PC-3 (cell line): ENCODE results near the gene CFTR. TPM values are rescaled to one million over a fixed set of nuclear protein-coding genes. Genes with fewer than 3 reads are reported as not detected.

ENCODE experiments used
- ATAC-seq: fragments of 200-7000 bp; cut with Tn5 transposase; 2 replicates; pipeline ENCODE4 v1.9.1; 2020; ENCODE audit warnings: mild to moderate bottlenecking, moderate library complexity
- BruUV-seq: library from RNA; stranded (reverse); fragments of 400-500 nt; replicated peaks from 2 replicates; lab custom pipeline; 2021; lab: Mats Ljungman, UMichigan
- CTCF ChIA-PET: fragments of 300-600 bp; sonication (Branson Sonifier 250); formaldehyde crosslinking; loops from one replicate; lab custom pipeline; 2022; ENCODE audit warnings: antibody characterized with exemption; lab: Charles Lee
- POLR2A ChIA-PET: fragments of 300-600 bp; sonication (Branson Sonifier 250); formaldehyde crosslinking; loops from one replicate; lab custom pipeline; 2022; ENCODE audit warnings: antibody characterized with exemption; ENCODE audit not compliant: unreplicated experiment; lab: Charles Lee
- DNase-seq: peaks from one replicate; pipeline ENCODE4 v3.0.0-alpha.2; 2015
- H2AFZ ChIP-seq: fragments of 300-600 bp; sonication (generic); 2 replicates; pipeline ENCODE4 v1.6.0; 2016; ENCODE audit warnings: antibody characterized with exemption, low read length
- H3F3A ChIP-seq: fragments of 300-600 bp; sonication (generic); one replicate; pipeline ENCODE4 v1.6.0; 2017; ENCODE audit warnings: antibody characterized with exemption, low read length, control low read depth, mild to moderate bottlenecking; ENCODE audit not compliant: unreplicated experiment
- H3K27ac ChIP-seq: fragments of 300-600 bp; sonication (generic); 2 replicates; pipeline ENCODE4 v1.5.1; 2016; ENCODE audit warnings: mild to moderate bottlenecking, low read length
- H3K27me3 ChIP-seq: fragments of 300-600 bp; sonication (generic); 2 replicates; pipeline ENCODE4 v1.6.1; 2016; ENCODE audit warnings: low read length, mixed read lengths
- H3K36me3 ChIP-seq: fragments of 300-600 bp; sonication (generic); 2 replicates; pipeline ENCODE4 v1.6.1; 2016; ENCODE audit warnings: low read depth, mixed run types, low read length, mixed read lengths
- H3K4me1 ChIP-seq: fragments of 300-600 bp; sonication (generic); 2 replicates; pipeline ENCODE4 v1.5.1; 2016; ENCODE audit warnings: low read length; ENCODE audit not compliant: insufficient read depth
- H3K4me2 ChIP-seq: fragments of 300-600 bp; sonication (generic); 2 replicates; pipeline ENCODE4 v1.6.0; 2016; ENCODE audit warnings: low read length
- H3K4me3 ChIP-seq: fragments of 300-600 bp; sonication (generic); 2 replicates; pipeline ENCODE4 v1.5.1; 2016; ENCODE audit warnings: mild to moderate bottlenecking, low read length, mixed read lengths
- H3K79me2 ChIP-seq: fragments of 300-600 bp; sonication (generic); 2 replicates; pipeline ENCODE4 v1.6.1; 2017; ENCODE audit warnings: low read length, mixed read lengths
- H3K9ac ChIP-seq: fragments of 300-600 bp; sonication (generic); 2 replicates; pipeline ENCODE4 v1.6.0; 2016; ENCODE audit warnings: mild to moderate bottlenecking, low read length
- H3K9me2 ChIP-seq: fragments of 300-600 bp; sonication (generic); replicated peaks from 2 replicates; pipeline ENCODE4 v1.6.1; 2016; ENCODE audit warnings: mixed run types, low read length, mixed read lengths
- H3K9me3 ChIP-seq: fragments of 300-600 bp; sonication (generic); 2 replicates; pipeline ENCODE4 v1.6.1; 2016; ENCODE audit warnings: low read length, mixed read lengths
- H4K20me1 ChIP-seq: fragments of 300-600 bp; sonication (generic); 2 replicates; pipeline ENCODE4 v1.6.1; 2016; ENCODE audit warnings: low read length, mixed read lengths
- EZH2 ChIP-seq: fragments of 300-600 bp; sonication (generic); IDR thresholded peaks from one replicate; pipeline ENCODE4 v1.6.1; 2017; ENCODE audit warnings: antibody characterized with exemption, mild to moderate bottlenecking, low read length; ENCODE audit not compliant: unreplicated experiment
- EZH2phosphoT487 ChIP-seq: fragments of 300-600 bp; sonication (generic); IDR thresholded peaks from 2 replicates; pipeline ENCODE4 v1.6.1; 2018; ENCODE audit warnings: mild to moderate bottlenecking, antibody characterized with exemption, low read length, borderline replicate concordance
- intact Hi-C: fragments of 100-400 bp; cut with micrococcal nuclease; formaldehyde crosslinking; loops from 2 replicates; pipeline ENCODE4 v1.9.0; 2023
- total RNA-seq: library from RNA; depleted of rRNA; stranded (reverse); fragments of >200 nt; gene quantifications from 2 replicates; pipeline ENCODE4 v1.2.3, GENCODE V29; 2014
- TF ChIP-seq, protein P1 (sequence below): fragments of 300-600 bp; sonication (generic); conservative IDR thresholded peaks from 2 replicates; pipeline ENCODE4 v1.5.1; 2017; ENCODE audit warnings: antibody characterized with exemption, low read depth, mild to moderate bottlenecking, low read length

Gene CFTR
- total RNA-seq, 1 experiment from 2014 or later = not detected

DNA sequence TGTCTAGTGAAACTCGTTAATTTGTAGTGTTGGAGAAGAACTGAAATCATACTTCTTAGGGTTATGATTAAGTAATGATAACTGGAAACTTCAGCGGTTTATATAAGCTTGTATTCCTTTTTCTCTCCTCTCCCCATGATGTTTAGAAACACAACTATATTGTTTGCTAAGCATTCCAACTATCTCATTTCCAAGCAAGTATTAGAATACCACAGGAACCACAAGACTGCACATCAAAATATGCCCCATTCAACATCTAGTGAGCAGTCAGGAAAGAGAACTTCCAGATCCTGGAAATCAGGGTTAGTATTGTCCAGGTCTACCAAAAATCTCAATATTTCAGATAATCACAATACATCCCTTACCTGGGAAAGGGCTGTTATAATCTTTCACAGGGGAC lies 187.6 kb downstream of the CFTR start:
- POLR2A ChIA-PET = no interaction called here
- no peak overlapping the region for H3K4me2 ChIP-seq
- H3K79me2 ChIP-seq = no peaks in the 10 kb centered on the region
- no peak overlapping the region for H2AFZ ChIP-seq
- no peaks in the 10 kb centered on the region for H3K9me3 ChIP-seq
- CTCF ChIA-PET = interaction anchor here (0.6 kb wide), 1 partner anchor 485 kb away, joined by 3 read pairs; no protein-coding TSS in a partner anchor
- H3K27ac ChIP-seq = no peak overlapping the region
- no peaks in the 10 kb centered on the region for H3F3A ChIP-seq
- no peaks in the 10 kb centered on the region for H4K20me1 ChIP-seq
- peaks cover 11% of the 10 kb centered on the region for H3K4me1 ChIP-seq
- intact Hi-C loops = no loop called here
- no peaks in the 10 kb centered on the region for H3K27me3 ChIP-seq
- TF ChIP-seq, protein P1, sequence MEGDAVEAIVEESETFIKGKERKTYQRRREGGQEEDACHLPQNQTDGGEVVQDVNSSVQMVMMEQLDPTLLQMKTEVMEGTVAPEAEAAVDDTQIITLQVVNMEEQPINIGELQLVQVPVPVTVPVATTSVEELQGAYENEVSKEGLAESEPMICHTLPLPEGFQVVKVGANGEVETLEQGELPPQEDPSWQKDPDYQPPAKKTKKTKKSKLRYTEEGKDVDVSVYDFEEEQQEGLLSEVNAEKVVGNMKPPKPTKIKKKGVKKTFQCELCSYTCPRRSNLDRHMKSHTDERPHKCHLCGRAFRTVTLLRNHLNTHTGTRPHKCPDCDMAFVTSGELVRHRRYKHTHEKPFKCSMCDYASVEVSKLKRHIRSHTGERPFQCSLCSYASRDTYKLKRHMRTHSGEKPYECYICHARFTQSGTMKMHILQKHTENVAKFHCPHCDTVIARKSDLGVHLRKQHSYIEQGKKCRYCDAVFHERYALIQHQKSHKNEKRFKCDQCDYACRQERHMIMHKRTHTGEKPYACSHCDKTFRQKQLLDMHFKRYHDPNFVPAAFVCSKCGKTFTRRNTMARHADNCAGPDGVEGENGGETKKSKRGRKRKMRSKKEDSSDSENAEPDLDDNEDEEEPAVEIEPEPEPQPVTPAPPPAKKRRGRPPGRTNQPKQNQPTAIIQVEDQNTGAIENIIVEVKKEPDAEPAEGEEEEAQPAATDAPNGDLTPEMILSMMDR = no peak
- no peak for TF ChIP-seq EZH2phosphoT487
- TF ChIP-seq EZH2 = no peak
- no peak for DNase-seq
- no peaks in the 10 kb centered on the region for H3K36me3 ChIP-seq
- no peak for ATAC-seq
- no peaks in the 10 kb centered on the region for H3K9me2 ChIP-seq
- no peak overlapping the region for H3K4me3 ChIP-seq
- no TSS peak for BruUV-seq
- H3K9ac ChIP-seq = no peak overlapping the region

DNA sequence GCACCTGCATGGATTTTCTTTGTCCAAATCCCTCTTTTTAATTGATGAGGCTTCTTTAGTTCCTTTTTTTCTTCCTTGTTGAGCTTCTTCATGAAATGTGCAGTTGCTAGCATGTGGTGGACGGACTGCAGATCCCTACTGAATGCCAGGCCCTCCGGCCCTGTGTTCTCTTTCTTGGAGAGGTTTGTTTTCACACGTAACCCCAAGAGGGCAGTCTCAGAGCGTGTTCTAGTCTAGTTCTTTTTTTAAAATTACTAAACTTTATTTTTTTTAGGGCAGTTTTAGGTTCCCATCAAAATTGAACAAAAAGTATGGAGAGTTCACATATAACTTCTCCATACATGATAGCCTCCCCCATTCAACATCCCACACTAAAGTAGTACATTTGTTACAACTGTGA lies 190.0 kb downstream of the CFTR start:
- Histone ChIP-seq H3K4me1 (peaks cover 21% of the 10 kb centered on the region), H3K9ac (no peak overlapping the region), H3K79me2 (no peaks in the 10 kb centered on the region), H4K20me1 (no peaks in the 10 kb centered on the region), H3K36me3 (no peaks in the 10 kb centered on the region), H3K9me2 (no peaks in the 10 kb centered on the region), H3K27me3 (no peaks in the 10 kb centered on the region), H3F3A (no peaks in the 10 kb centered on the region), H3K4me2 (no peak overlapping the region), H3K27ac (no peak overlapping the region), H3K4me3 (no peak overlapping the region), H3K9me3 (no peaks in the 10 kb centered on the region), H2AFZ (no peak overlapping the region)
- ChIA-PET CTCF (interaction anchor here (0.6 kb wide), 2 partner anchors 211 to 525 kb away, joined by 3 read pairs; no protein-coding TSS in a partner anchor), POLR2A (no interaction called here)
- no peak for ATAC-seq
- TF ChIP-seq, protein P1 = 0 out of 2 replicates have a peak, but pooled peaks have one; percentile 28
- TF ChIP-seq EZH2phosphoT487 (no peak), EZH2 (no peak)
- DNase-seq = no peak
- intact Hi-C loops = no loop called here
- BruUV-seq = no TSS peak

DNA sequence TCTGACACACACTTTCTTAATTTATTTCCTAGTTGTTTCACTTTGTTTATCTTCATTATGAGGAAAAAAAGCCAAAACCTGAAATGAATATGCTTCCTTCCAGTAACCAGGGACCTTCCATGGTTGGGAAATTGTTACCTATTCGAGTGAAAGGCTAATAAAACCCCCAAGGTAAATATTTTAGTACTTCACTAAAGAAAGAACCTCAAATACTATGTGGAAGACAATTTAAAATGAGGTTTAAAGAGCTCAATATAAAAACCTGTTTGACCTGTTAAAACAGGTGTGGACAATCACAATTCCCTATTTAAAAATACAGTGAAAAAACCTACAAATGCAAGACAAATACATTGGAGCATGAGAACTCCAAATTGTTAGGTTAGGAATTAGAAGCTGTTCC lies 192.6 kb downstream of the CFTR start:
- ChIA-PET CTCF (no interaction called here), POLR2A (no interaction called here)
- no peak for TF ChIP-seq EZH2
- no peak for TF ChIP-seq EZH2phosphoT487
- Histone ChIP-seq H3K9me3 (no peaks in the 10 kb centered on the region), H3K36me3 (no peaks in the 10 kb centered on the region), H3K4me3 (no peak overlapping the region), H2AFZ (no peak overlapping the region), H3K79me2 (no peaks in the 10 kb centered on the region), H3K9me2 (no peaks in the 10 kb centered on the region), H3K9ac (no peak overlapping the region), H4K20me1 (no peaks in the 10 kb centered on the region), H3K4me1 (peaks cover 13% of the 10 kb centered on the region; the same call in 1 of the 2 replicates), H3F3A (no peaks in the 10 kb centered on the region), H3K27me3 (peaks cover 20% of the 10 kb centered on the region), H3K27ac (no peak overlapping the region), H3K4me2 (no peak overlapping the region)
- no TSS peak for BruUV-seq
- no peak for ATAC-seq
- peak; percentile 44 for DNase-seq
- intact Hi-C loops = no loop called here
